NCI-H1417 treated with DMSO at 0.1 percent for 48 hours (cell line): ENCODE measurements around the gene ART3.
A peak's percentile ranks its signal among the peaks of the same experiment; 100 is the strongest.

ENCODE experiments used
- DNase-seq: peaks from one replicate; lab custom pipeline; 2025; lab: John Stamatoyannopoulos, UW

Gene ART3

GRCh38 chr4:76148142-76148865 is 73.8 kb downstream of the ART3 start, which contains the start of gene NUP54:
NUP54 (minus strand) TSS chr4:76148397; CDS start chr4:76148374, 23 bp downstream.
- DNase-seq: peak; percentile 75

DNA sequence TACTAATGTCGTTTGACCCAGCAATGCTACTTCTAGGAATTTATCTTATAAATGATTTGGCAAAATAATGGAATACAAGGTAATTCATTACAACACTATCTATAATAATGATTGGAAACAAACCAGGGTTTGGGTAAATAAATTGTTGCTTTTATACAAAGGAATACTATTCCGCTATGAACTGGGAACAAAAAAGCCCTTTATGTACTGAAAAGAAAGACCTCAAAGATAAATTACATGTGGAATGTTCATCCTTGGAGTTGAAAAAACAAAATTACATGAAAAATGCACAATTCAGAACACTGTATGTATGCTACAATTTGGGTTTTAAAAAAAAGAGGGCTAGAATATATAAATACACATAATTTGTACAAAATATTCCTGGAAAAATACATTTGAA is 78.8 kb downstream of the ART3 start:
- DNase-seq: no peak

DNA sequence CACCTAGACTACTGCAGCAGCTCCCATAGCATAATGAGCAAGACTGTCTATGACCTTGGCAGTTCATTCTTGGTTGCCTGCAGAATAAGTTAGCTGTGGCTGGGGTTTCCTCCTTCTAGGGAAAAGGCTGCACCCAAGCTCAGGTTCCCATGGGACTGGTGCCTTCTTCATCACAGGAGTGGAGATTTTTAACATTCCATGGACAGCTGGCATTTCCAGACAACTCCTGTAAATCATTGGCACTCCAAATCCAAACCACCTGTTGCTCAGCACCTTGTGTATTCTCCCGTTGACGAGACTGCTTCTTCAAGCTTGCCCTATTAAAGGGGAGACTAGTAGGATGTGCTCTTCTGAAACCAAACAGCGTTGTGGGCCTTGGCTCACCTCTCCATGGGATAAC is 81.5 kb downstream of the ART3 start:
- no peak for DNase-seq

- no peak for DNase-seq
Measured at GRCh38 chr4:76156635-76157034, 82.1 kb downstream of the ART3 start.

DNA sequence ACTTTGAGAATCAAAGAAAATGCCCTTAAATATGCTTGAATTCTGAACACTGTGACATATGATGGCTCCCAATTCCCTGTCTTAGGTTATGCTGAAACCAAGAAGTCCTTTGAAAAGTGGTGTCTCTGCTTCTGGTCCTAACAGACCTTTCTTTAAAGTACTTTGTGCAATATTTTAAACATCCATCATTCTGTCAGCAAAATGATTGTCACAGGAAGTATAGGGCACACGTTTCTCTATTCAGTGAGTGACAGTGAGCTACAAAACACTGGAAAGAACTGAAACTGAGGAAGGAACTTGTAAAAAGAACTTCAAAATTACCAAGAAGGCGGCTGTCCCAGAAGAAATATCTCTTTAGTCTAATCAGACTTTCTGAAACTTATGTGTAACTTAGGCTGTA is 85.8 kb downstream of the ART3 start:
- no peak for DNase-seq
